Adrenal gland (tissue), 5 donors: ENCODE results near the gene RUVBL2.

ENCODE experiments used
- POLR2A ChIP-seq, 2 donors: fragments of 450-650 bp; IDR thresholded peaks; one replicate each; pipeline ENCODE4 v1.6.1; 2017; ENCODE audit warnings: antibody characterized with exemption in 2 of 2, mild to moderate bottlenecking in 2 of 2, moderate library complexity in 1 of 2
- TF ChIP-seq, protein P1 (sequence below), 6 experiments: fragments of 450-650 bp in 4 of 6; fragments of 200-600 bp in 2 of 6; sonication (generic) in 1 of 6; IDR thresholded peaks; 1 replicate in 5 of 6; 2 replicates in 1 of 6; pipeline versions ENCODE4 v1.5.1 to v1.8.0; 2016 to 2021; ENCODE audit warnings: antibody characterized with exemption in 6 of 6, mild to moderate bottlenecking in 2 of 6, moderate library complexity in 1 of 6
- donor health status: DM: no; HTN: no; CAD: no.

DNA sequence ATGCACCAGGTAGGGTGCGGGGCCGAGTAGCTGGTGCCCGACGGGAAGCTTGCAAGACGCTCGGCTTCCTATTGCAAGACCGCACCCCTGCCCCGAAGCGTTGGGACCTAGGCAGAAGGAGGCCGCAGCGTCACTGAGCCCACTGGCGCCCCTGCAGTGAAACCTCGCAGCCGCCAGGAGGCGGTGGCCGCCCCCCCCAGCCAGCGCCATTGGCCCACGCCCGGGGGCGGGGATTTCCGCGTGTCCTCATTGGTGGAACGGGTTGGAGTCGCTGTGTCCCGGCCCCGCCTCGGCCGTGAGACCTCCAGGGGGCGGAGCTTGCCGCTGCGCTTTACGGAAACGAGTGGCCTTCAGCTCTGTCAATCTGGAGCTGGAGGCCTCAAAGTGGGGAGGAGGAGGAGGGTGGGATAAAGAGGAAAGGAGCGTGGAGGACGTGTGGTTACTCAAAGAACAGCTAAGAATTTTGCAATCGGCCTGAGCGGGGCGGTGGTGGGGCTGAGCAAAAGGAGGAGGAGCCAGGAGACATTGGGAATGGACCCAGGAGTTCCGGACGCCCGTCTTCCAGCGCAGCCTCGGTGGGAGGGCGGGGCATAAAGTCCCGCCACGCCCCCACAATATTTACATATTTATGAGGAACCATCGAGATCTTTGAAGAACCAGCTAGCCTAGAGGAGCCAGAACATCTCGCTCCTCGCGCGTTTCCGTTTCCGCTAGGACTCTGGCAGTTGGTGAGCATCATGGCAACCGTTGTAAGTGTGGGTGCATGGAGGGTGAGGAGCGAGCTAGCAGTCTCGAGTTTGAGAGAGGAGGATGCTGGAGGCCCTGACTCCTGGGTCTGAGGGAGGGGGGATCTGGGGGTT lies at the start of gene RUVBL2, which contains the start of gene GYS1:
- TF ChIP-seq, protein P1, sequence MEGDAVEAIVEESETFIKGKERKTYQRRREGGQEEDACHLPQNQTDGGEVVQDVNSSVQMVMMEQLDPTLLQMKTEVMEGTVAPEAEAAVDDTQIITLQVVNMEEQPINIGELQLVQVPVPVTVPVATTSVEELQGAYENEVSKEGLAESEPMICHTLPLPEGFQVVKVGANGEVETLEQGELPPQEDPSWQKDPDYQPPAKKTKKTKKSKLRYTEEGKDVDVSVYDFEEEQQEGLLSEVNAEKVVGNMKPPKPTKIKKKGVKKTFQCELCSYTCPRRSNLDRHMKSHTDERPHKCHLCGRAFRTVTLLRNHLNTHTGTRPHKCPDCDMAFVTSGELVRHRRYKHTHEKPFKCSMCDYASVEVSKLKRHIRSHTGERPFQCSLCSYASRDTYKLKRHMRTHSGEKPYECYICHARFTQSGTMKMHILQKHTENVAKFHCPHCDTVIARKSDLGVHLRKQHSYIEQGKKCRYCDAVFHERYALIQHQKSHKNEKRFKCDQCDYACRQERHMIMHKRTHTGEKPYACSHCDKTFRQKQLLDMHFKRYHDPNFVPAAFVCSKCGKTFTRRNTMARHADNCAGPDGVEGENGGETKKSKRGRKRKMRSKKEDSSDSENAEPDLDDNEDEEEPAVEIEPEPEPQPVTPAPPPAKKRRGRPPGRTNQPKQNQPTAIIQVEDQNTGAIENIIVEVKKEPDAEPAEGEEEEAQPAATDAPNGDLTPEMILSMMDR (IDR thresholded peaks at IDR 0.05), result peak; percentile 95 to 99 (median 98)
- peak; percentile 73 to 88 for TF ChIP-seq POLR2A (IDR thresholded peaks at IDR 0.05)
